GM12801 (cell line): Measurements from ENCODE around the gene GSG1L.

ENCODE experiments used
- CTCF ChIP-seq: IDR thresholded peaks from one replicate; pipeline ENCODE4 v1.5.1; 2011; ENCODE audit warnings: control low read depth; ENCODE audit not compliant: insufficient read length; ENCODE audit errors: extremely low read depth

GSG1L gene

GRCh38 chr16:28029387-28030002 lies 34.0 kb downstream of the GSG1L start:
- TF ChIP-seq CTCF, result no peak

- TF ChIP-seq CTCF, result no peak
Measured at GRCh38 chr16:28027055-28027454, 36.5 kb downstream of the GSG1L start.

- no peak for TF ChIP-seq CTCF
Measured at GRCh38 chr16:28025631-28026030, 37.9 kb downstream of the GSG1L start.

- no peak for TF ChIP-seq CTCF
Measured at GRCh38 chr16:28019218-28019617, 44.3 kb downstream of the GSG1L start.

GRCh38 chr16:28014851-28015250 lies 48.7 kb downstream of the GSG1L start:
- TF ChIP-seq CTCF, result no peak

- TF ChIP-seq CTCF, result no peak
Measured at GRCh38 chr16:28013878-28014277, 49.6 kb downstream of the GSG1L start.

- no peak for TF ChIP-seq CTCF
Measured at GRCh38 chr16:28013392-28013791, 50.1 kb downstream of the GSG1L start.
